Naive thymus-derived CD4-positive, alpha-beta T cell (primary cell): ENCODE results near the gene CDH13. TPM values are rescaled to one million over a fixed set of nuclear protein-coding genes. Genes with fewer than 3 reads are reported as not detected.

Source experiments
- ATAC-seq: fragments of 150-1000 bp; cut with Tn5 transposase; 2 replicates; pipeline ENCODE4 v1.10.0; 2021; ENCODE audit warnings: mild to moderate bottlenecking, moderate library complexity
- CTCF ChIA-PET: fragments of 350-600 bp; sonication (Branson Sonifier 250); formaldehyde crosslinking; loops from one replicate; lab custom pipeline; 2021; ENCODE audit warnings: antibody characterized with exemption; lab: Charles Lee
- POLR2A ChIA-PET: fragments of 350-600 bp; sonication (Branson Sonifier 250); formaldehyde crosslinking; loops from one replicate; lab custom pipeline; 2021; ENCODE audit warnings: antibody characterized with exemption, inconsistent platforms; lab: Charles Lee
- DNase-seq, 9 donors: peaks; one replicate each; pipeline versions ENCODE4 v3.0.0 to v3.0.0-alpha.2; 2020 to 2022; ENCODE audit warnings: mixed read lengths in 1 of 9
- H3K27ac ChIP-seq: one replicate; pipeline ENCODE4 v1.7.0; 2013; ENCODE audit warnings: mild to moderate bottlenecking, low read depth, low read length, moderate library complexity
- H3K27me3 ChIP-seq, 2 donors: one replicate each; pipeline ENCODE4 v1.7.0; 2013; ENCODE audit warnings: low read length in 2 of 2, mild to moderate bottlenecking in 2 of 2, moderate library complexity in 2 of 2; ENCODE audit not compliant: control insufficient read depth in 2 of 2, insufficient read depth in 2 of 2
- H3K36me3 ChIP-seq, 3 experiments: 1 replicate in 2 of 3; 2 replicates in 1 of 3; pipeline ENCODE4 v1.7.0; 2013; ENCODE audit warnings: low read length in 3 of 3, mild to moderate bottlenecking in 3 of 3, moderate library complexity in 1 of 3; ENCODE audit not compliant: insufficient read depth in 3 of 3, control insufficient read depth in 2 of 3
- H3K4me1 ChIP-seq, 2 donors: one replicate each; pipeline ENCODE4 v1.7.0; 2013; ENCODE audit warnings: low read length in 2 of 2, mild to moderate bottlenecking in 2 of 2, moderate library complexity in 1 of 2; ENCODE audit not compliant: control insufficient read depth in 2 of 2, insufficient read depth in 2 of 2
- H3K4me3 ChIP-seq: 2 replicates; pipeline ENCODE4 v1.7.0; 2013; ENCODE audit warnings: mild to moderate bottlenecking, low read length
- H3K9me3 ChIP-seq, 3 experiments: 1 replicate in 2 of 3; 2 replicates in 1 of 3; pipeline ENCODE4 v1.7.0; 2013; ENCODE audit warnings: low read length in 3 of 3; ENCODE audit not compliant: control insufficient read depth in 2 of 3
- H3K27ac Mint-ChIP-seq, 9 donors: one replicate each; pipeline ENCODE4 v1.8.0; 2020 to 2022; ENCODE audit warnings: mixed read lengths in 9 of 9, mild to moderate bottlenecking in 8 of 9, moderate library complexity in 5 of 9, inconsistent platforms in 2 of 9
- H3K27me3 Mint-ChIP-seq, 5 donors: one replicate each; pipeline ENCODE4 v1.8.0; 2021 to 2022; ENCODE audit warnings: mixed read lengths in 5 of 5, mild to moderate bottlenecking in 1 of 5
- H3K36me3 Mint-ChIP-seq, 5 donors: one replicate each; pipeline ENCODE4 v1.8.0; 2020 to 2022; ENCODE audit warnings: mixed read lengths in 5 of 5, mild to moderate bottlenecking in 3 of 5, inconsistent platforms in 1 of 5
- H3K4me1 Mint-ChIP-seq, 7 donors: one replicate each; pipeline ENCODE4 v1.8.0; 2020 to 2022; ENCODE audit warnings: mixed read lengths in 7 of 7, mild to moderate bottlenecking in 3 of 7, inconsistent platforms in 1 of 7
- H3K4me3 Mint-ChIP-seq, 10 donors: one replicate each; pipeline ENCODE4 v1.8.0; 2020 to 2022; ENCODE audit warnings: mild to moderate bottlenecking in 10 of 10, mixed read lengths in 10 of 10, moderate library complexity in 6 of 10, inconsistent platforms in 2 of 10
- H3K9me3 Mint-ChIP-seq, 11 donors: one replicate each; pipeline ENCODE4 v1.8.0; 2020 to 2022; ENCODE audit warnings: mixed read lengths in 11 of 11, mild to moderate bottlenecking in 4 of 11, inconsistent platforms in 1 of 11, moderate library complexity in 1 of 11
- intact Hi-C, 2 donors: fragments of 100-400 bp; cut with micrococcal nuclease; formaldehyde crosslinking; loops; one replicate each; pipeline ENCODE4 v1.15.1; 2023
- polyA plus RNA-seq, 2 donors: library from polyadenylated mRNA; unstranded; fragments of 300-500 nt; fragmentation: Illumina TruSeq; gene quantifications; one replicate each; pipeline ENCODE4 v1.2.3, GENCODE V29; 2021
- total RNA-seq, 6 experiments: library from RNA in 5 of 6; stranded (reverse) in 5 of 6; gene quantifications; 1 replicate in 5 of 6; 2 replicates in 1 of 6; pipeline ENCODE4 v1.2.3 and lab custom pipeline; 2021 to 2026

The CDH13 gene
- total and polyA plus RNA-seq, 7 experiments from 2014 or later: not detected

- H3K27ac Mint-ChIP-seq: no peak overlapping the region
- Histone ChIP-seq H3K4me1 (no peaks in the 10 kb centered on the region), H3K9me3 (no peaks in the 10 kb centered on the region), H3K4me3 (no peak overlapping the region), H3K27me3 (no peaks in the 10 kb centered on the region), H3K36me3 (no peaks in the 10 kb centered on the region), H3K27ac (no peak overlapping the region)
- H3K27me3 Mint-ChIP-seq: peaks cover 0 to 13% (median 6%) of the 10 kb centered on the region in 5 donors
- H3K4me1 Mint-ChIP-seq: no peaks in the 10 kb centered on the region
- H3K9me3 Mint-ChIP-seq: peaks cover 0 to 14% (median 6%) of the 10 kb centered on the region in 11 donors
- CTCF ChIA-PET: no interaction called here
- ATAC-seq (no peak), DNase-seq (no peak)
- intact Hi-C loops: no loop called here
- POLR2A ChIA-PET: no interaction called here
- H3K4me3 Mint-ChIP-seq: no peak overlapping the region
- no peaks in the 10 kb centered on the region for H3K36me3 Mint-ChIP-seq
Observed at GRCh38 chr16:83054283-83054682, 427.5 kb downstream of the CDH13 start.

- intact Hi-C loops: loop anchor here in 1 of 2 donors (1.0 kb wide), 1 partner anchor 20 kb away; no protein-coding TSS in a partner anchor
- Mint-ChIP-seq H3K4me3 (no peak overlapping the region), H3K4me1 (no peaks in the 10 kb centered on the region), H3K36me3 (no peaks in the 10 kb centered on the region), H3K27me3 (peaks cover 0 to 7% (median 3%) of the 10 kb centered on the region in 5 donors), H3K9me3 (peaks cover 0 to 14% (median 4%) of the 10 kb centered on the region in 11 donors), H3K27ac (no peak overlapping the region)
- Histone ChIP-seq H3K4me3 (no peak overlapping the region), H3K27me3 (no peaks in the 10 kb centered on the region), H3K36me3 (no peaks in the 10 kb centered on the region), H3K27ac (no peak overlapping the region), H3K9me3 (no peaks in the 10 kb centered on the region), H3K4me1 (no peaks in the 10 kb centered on the region)
- no peak for DNase-seq
- ChIA-PET CTCF (no interaction called here), POLR2A (no interaction called here)
- ATAC-seq: no peak
Observed at GRCh38 chr16:83058376-83058775, 431.6 kb downstream of the CDH13 start.

GRCh38 chr16:83059237-83059636, 432.5 kb downstream of the CDH13 start:
- Mint-ChIP-seq H3K27me3 (peaks cover 0 to 8% (median 5%) of the 10 kb centered on the region in 5 donors), H3K36me3 (no peaks in the 10 kb centered on the region), H3K9me3 (peaks cover 0 to 14% (median 6%) of the 10 kb centered on the region in 11 donors), H3K27ac (no peak overlapping the region), H3K4me1 (no peaks in the 10 kb centered on the region), H3K4me3 (no peak overlapping the region)
- no peak for ATAC-seq
- H3K4me3 ChIP-seq: no peak overlapping the region
- H3K27ac ChIP-seq: no peak overlapping the region
- no peaks in the 10 kb centered on the region for H3K27me3 ChIP-seq
- ChIA-PET CTCF (no interaction called here), POLR2A (no interaction called here)
- H3K9me3 ChIP-seq: no peaks in the 10 kb centered on the region
- H3K36me3 ChIP-seq: no peaks in the 10 kb centered on the region
- intact Hi-C loops: no loop called here
- H3K4me1 ChIP-seq: no peaks in the 10 kb centered on the region
- DNase-seq: no peak

DNA sequence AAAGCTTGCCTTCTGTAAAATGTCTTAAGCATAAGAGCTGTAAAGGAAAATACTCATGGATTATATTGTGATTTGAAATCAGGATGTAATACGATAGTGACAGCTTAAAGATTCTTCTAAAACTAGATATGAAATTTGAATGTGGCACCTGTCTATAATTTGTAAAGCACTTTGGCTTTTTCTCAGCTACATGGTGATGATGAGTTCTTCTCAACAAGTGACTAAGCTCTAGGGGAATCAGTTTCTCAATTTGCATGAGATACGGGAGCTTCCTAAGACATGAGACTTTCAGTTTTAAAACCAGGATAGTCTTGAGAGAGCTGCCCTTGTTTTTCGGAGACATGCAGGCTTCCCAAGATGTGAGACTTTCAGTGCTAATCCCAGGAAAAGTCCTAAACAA, 439.2 kb downstream of the CDH13 start:
- POLR2A ChIA-PET: no interaction called here
- no peaks in the 10 kb centered on the region for H3K9me3 ChIP-seq
- H3K4me3 ChIP-seq: no peak overlapping the region
- Mint-ChIP-seq H3K36me3 (no peaks in the 10 kb centered on the region), H3K9me3 (peaks cover 4 to 26% (median 10%) of the 10 kb centered on the region in 11 donors), H3K27me3 (peaks cover 0 to 8% (median 4%) of the 10 kb centered on the region in 5 donors), H3K4me1 (no peaks in the 10 kb centered on the region), H3K4me3 (no peak overlapping the region), H3K27ac (no peak overlapping the region)
- no peaks in the 10 kb centered on the region for H3K36me3 ChIP-seq
- no peak for ATAC-seq
- intact Hi-C loops: no loop called here
- H3K4me1 ChIP-seq: no peaks in the 10 kb centered on the region
- DNase-seq: no peak
- no peaks in the 10 kb centered on the region for H3K27me3 ChIP-seq
- no peak overlapping the region for H3K27ac ChIP-seq
- CTCF ChIA-PET: no interaction called here

- H3K27ac ChIP-seq: no peak overlapping the region
- POLR2A ChIA-PET: no interaction called here
- H3K4me1 Mint-ChIP-seq: no peaks in the 10 kb centered on the region
- H3K27me3 Mint-ChIP-seq: peaks cover 0 to 8% (median 3%) of the 10 kb centered on the region in 5 donors
- H3K4me3 Mint-ChIP-seq: no peak overlapping the region
- no peak overlapping the region for H3K4me3 ChIP-seq
- H3K9me3 Mint-ChIP-seq: peaks cover 4 to 26% (median 10%) of the 10 kb centered on the region in 11 donors
- no peaks in the 10 kb centered on the region for H3K4me1 ChIP-seq
- H3K27ac Mint-ChIP-seq: no peak overlapping the region
- no peaks in the 10 kb centered on the region for H3K36me3 Mint-ChIP-seq
- DNase-seq (no peak), ATAC-seq (no peak)
- H3K27me3 ChIP-seq: no peaks in the 10 kb centered on the region
- CTCF ChIA-PET: no interaction called here
- intact Hi-C loops: no loop called here
- H3K36me3 ChIP-seq: no peaks in the 10 kb centered on the region
- no peaks in the 10 kb centered on the region for H3K9me3 ChIP-seq
Observed at GRCh38 chr16:83066881-83067280, 440.1 kb downstream of the CDH13 start.

DNA sequence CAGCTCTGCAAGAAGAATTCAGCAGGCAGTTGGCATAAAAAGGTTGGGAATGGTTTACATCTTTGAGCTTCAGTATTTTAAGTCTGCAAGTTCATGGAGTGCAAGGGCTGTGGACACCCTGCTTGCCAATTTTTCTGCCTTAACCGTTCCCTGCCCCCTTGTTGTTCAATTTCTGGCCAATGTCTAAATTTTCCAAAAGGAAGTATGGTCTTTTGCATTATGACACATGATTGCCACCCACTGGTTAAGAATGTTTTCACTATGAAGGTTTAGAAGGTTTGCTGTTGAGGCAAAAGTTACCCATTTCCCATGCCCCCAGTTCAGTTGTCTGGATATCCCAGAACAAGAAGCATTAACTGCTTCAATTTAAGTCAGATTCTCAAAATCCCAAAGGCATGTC, 441.9 kb downstream of the CDH13 start:
- H3K27ac Mint-ChIP-seq: no peak overlapping the region
- ChIA-PET POLR2A (no interaction called here), CTCF (no interaction called here)
- ATAC-seq (no peak), DNase-seq (no peak)
- no peaks in the 10 kb centered on the region for H3K36me3 ChIP-seq
- intact Hi-C loops: no loop called here
- H3K4me3 Mint-ChIP-seq: no peak overlapping the region
- H3K9me3 ChIP-seq: no peaks in the 10 kb centered on the region
- H3K9me3 Mint-ChIP-seq: peaks cover 3 to 24% (median 7%) of the 10 kb centered on the region in 11 donors
- H3K4me1 ChIP-seq: no peaks in the 10 kb centered on the region
- no peaks in the 10 kb centered on the region for H3K27me3 ChIP-seq
- H3K27me3 Mint-ChIP-seq: peaks cover 0 to 2% (median 0%) of the 10 kb centered on the region in 5 donors
- H3K27ac ChIP-seq: no peak overlapping the region
- H3K4me3 ChIP-seq: no peak overlapping the region
- H3K4me1 Mint-ChIP-seq: no peaks in the 10 kb centered on the region
- no peaks in the 10 kb centered on the region for H3K36me3 Mint-ChIP-seq

DNA sequence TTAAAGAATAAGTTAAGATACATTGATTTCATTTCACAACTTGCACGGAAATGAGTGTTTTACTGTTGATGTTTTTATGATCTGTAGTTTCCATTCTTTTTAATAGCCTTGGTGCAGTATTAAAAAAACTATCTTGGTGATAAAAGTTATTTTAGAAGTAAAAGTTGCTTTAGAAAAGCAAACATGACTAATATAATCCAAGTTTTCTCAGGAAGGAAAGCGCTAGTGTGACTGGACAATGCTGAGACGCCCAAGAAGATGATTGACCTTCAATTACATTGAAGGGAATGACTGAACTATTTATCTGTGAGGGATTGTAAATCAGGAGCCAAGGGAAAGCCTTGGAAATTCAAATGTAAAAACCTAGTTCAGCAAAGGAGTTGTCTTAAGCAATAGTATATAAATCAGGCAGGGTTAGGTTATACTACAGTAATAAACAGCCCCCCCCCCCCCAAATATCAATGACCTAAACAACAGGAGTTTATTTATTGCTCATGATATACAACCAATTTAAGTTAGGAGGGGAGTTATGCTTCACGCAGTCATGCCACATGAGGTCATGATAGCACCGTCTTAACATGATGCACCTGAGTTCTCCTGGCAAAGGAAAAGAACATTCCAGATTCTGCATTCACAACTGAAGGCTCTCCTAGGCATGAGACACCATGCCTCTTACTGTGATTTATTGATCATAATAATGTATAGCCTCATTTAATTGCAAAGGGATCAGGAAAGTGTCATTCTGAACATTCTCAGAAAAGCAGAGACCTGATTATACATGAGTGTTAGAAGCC, 443.8 kb downstream of the CDH13 start:
- DNase-seq: no peak

More for the DNA sequence above, 443.8 kb downstream of the CDH13 start:
- Mint-ChIP-seq H3K27me3 (peaks cover 0 to 4% (median 0%) of the 10 kb centered on the region in 5 donors), H3K4me3 (no peak overlapping the region), H3K4me1 (no peaks in the 10 kb centered on the region), H3K9me3 (peaks cover 0 to 16% (median 5%) of the 10 kb centered on the region in 11 donors), H3K27ac (no peak overlapping the region), H3K36me3 (no peaks in the 10 kb centered on the region)
- Histone ChIP-seq H3K9me3 (no peaks in the 10 kb centered on the region), H3K4me1 (no peaks in the 10 kb centered on the region), H3K36me3 (no peaks in the 10 kb centered on the region), H3K4me3 (no peak overlapping the region), H3K27ac (no peak overlapping the region), H3K27me3 (no peaks in the 10 kb centered on the region)
- no peak for ATAC-seq
- CTCF ChIA-PET: no interaction called here
- intact Hi-C loops: no loop called here
- POLR2A ChIA-PET: no interaction called here
